ENCODE measurements around the gene MYRF. TPM values are rescaled to one million over a fixed set of nuclear protein-coding genes. Genes with fewer than 3 reads are reported as not detected.

The MYRF gene
- total RNA-seq, 1 donor from 2014 or later: 0.99 TPM

- H3K4me3 Mint-ChIP-seq: no peak overlapping the region
- no peak overlapping the region for H3K27ac Mint-ChIP-seq
- DNase-seq (ENCODE audit: low spot score): no peak
- intact Hi-C loops (cut with micrococcal nuclease): no loop called here
- no peaks in the 10 kb centered on the region for H3K36me3 Mint-ChIP-seq (ENCODE audit: low read depth)
- H3K4me1 Mint-ChIP-seq (ENCODE audit: low read depth): peaks cover 4% of the 10 kb centered on the region
- no peaks in the 10 kb centered on the region for H3K9me3 Mint-ChIP-seq
- H3K27me3 Mint-ChIP-seq (ENCODE audit: insufficient read depth): no peaks in the 10 kb centered on the region
Observed at GRCh38 chr11:61737131-61737530, 15.3 kb upstream of the MYRF start.

- H3K9me3 Mint-ChIP-seq: no peaks in the 10 kb centered on the region
Observed at GRCh38 chr11:61737636-61738386, 14.6 kb upstream of the MYRF start.

GRCh38 chr11:61738776-61739175 is 13.7 kb upstream of the MYRF start:
- DNase-seq (ENCODE audit: low spot score): no peak
- intact Hi-C loops (cut with micrococcal nuclease): no loop called here
- H3K27ac Mint-ChIP-seq: no peak overlapping the region

More at GRCh38 chr11:61737636-61738386, 14.6 kb upstream of the MYRF start:
- DNase-seq (ENCODE audit: low spot score): no peak
- intact Hi-C loops (cut with micrococcal nuclease): no loop called here
- H3K27me3 Mint-ChIP-seq (ENCODE audit: insufficient read depth): no peaks in the 10 kb centered on the region
- H3K36me3 Mint-ChIP-seq (ENCODE audit: low read depth): no peaks in the 10 kb centered on the region
- no peak overlapping the region for H3K27ac Mint-ChIP-seq
- no peak overlapping the region for H3K4me3 Mint-ChIP-seq
- H3K4me1 Mint-ChIP-seq (ENCODE audit: low read depth): peaks cover 4% of the 10 kb centered on the region

GRCh38 chr11:61739413-61739812 is 13.0 kb upstream of the MYRF start:
- Mint-ChIP-seq H3K36me3 (ENCODE audit: low read depth) (no peaks in the 10 kb centered on the region), H3K27ac (no peak overlapping the region), H3K4me3 (no peak overlapping the region), H3K4me1 (ENCODE audit: low read depth) (no peaks in the 10 kb centered on the region), H3K9me3 (no peaks in the 10 kb centered on the region), H3K27me3 (ENCODE audit: insufficient read depth) (no peaks in the 10 kb centered on the region)
- intact Hi-C loops (cut with micrococcal nuclease): no loop called here
- no peak for DNase-seq (ENCODE audit: low spot score)

More at GRCh38 chr11:61738776-61739175, 13.7 kb upstream of the MYRF start:
- no peaks in the 10 kb centered on the region for H3K36me3 Mint-ChIP-seq (ENCODE audit: low read depth)
- H3K27me3 Mint-ChIP-seq (ENCODE audit: insufficient read depth): no peaks in the 10 kb centered on the region
- no peak overlapping the region for H3K4me3 Mint-ChIP-seq
- H3K4me1 Mint-ChIP-seq (ENCODE audit: low read depth): no peaks in the 10 kb centered on the region
- H3K9me3 Mint-ChIP-seq: no peaks in the 10 kb centered on the region

GRCh38 chr11:61739966-61740365 is 12.5 kb upstream of the MYRF start:
- intact Hi-C loops (cut with micrococcal nuclease): no loop called here
- Mint-ChIP-seq H3K9me3 (no peaks in the 10 kb centered on the region), H3K4me1 (ENCODE audit: low read depth) (no peaks in the 10 kb centered on the region), H3K27ac (no peak overlapping the region), H3K36me3 (ENCODE audit: low read depth) (no peaks in the 10 kb centered on the region), H3K27me3 (ENCODE audit: insufficient read depth) (no peaks in the 10 kb centered on the region), H3K4me3 (no peak overlapping the region)
- no peak for DNase-seq (ENCODE audit: low spot score)

GRCh38 chr11:61742391-61742790 is 10.0 kb upstream of the MYRF start:
- DNase-seq (ENCODE audit: low spot score): no peak
- Mint-ChIP-seq H3K4me3 (no peak overlapping the region), H3K27me3 (ENCODE audit: insufficient read depth) (no peaks in the 10 kb centered on the region), H3K4me1 (ENCODE audit: low read depth) (no peaks in the 10 kb centered on the region), H3K9me3 (no peaks in the 10 kb centered on the region), H3K27ac (no peak overlapping the region), H3K36me3 (ENCODE audit: low read depth) (no peaks in the 10 kb centered on the region)
- intact Hi-C loops (cut with micrococcal nuclease): no loop called here

GRCh38 chr11:61743486-61744095 is 8.8 kb upstream of the MYRF start:
- no peak overlapping the region for H3K4me3 Mint-ChIP-seq
- no peaks in the 10 kb centered on the region for H3K36me3 Mint-ChIP-seq (ENCODE audit: low read depth)
- no peak overlapping the region for H3K27ac Mint-ChIP-seq
- H3K4me1 Mint-ChIP-seq (ENCODE audit: low read depth): no peaks in the 10 kb centered on the region
- intact Hi-C loops (cut with micrococcal nuclease): no loop called here
- H3K27me3 Mint-ChIP-seq (ENCODE audit: insufficient read depth): no peaks in the 10 kb centered on the region
- DNase-seq (ENCODE audit: low spot score): no peak
- H3K9me3 Mint-ChIP-seq: no peaks in the 10 kb centered on the region

GRCh38 chr11:61744181-61744580 is 8.3 kb upstream of the MYRF start:
- Mint-ChIP-seq H3K27me3 (ENCODE audit: insufficient read depth) (no peaks in the 10 kb centered on the region), H3K36me3 (ENCODE audit: low read depth) (no peaks in the 10 kb centered on the region), H3K27ac (no peak overlapping the region), H3K4me1 (ENCODE audit: low read depth) (no peaks in the 10 kb centered on the region), H3K9me3 (no peaks in the 10 kb centered on the region), H3K4me3 (no peak overlapping the region)
- intact Hi-C loops (cut with micrococcal nuclease): no loop called here
- DNase-seq (ENCODE audit: low spot score): no peak

GRCh38 chr11:61744609-61745156 is 7.8 kb upstream of the MYRF start:
- Mint-ChIP-seq H3K4me1 (ENCODE audit: low read depth) (no peaks in the 10 kb centered on the region), H3K36me3 (ENCODE audit: low read depth) (no peaks in the 10 kb centered on the region), H3K27ac (no peak overlapping the region), H3K4me3 (no peak overlapping the region), H3K27me3 (ENCODE audit: insufficient read depth) (peaks cover 5% of the 10 kb centered on the region), H3K9me3 (no peaks in the 10 kb centered on the region)
- DNase-seq (ENCODE audit: low spot score): no peak
- intact Hi-C loops (cut with micrococcal nuclease): no loop called here

GRCh38 chr11:61745781-61746441 is 6.5 kb upstream of the MYRF start:
- H3K27ac Mint-ChIP-seq: no peak overlapping the region
- H3K9me3 Mint-ChIP-seq: no peaks in the 10 kb centered on the region
- peaks cover 6% of the 10 kb centered on the region for H3K27me3 Mint-ChIP-seq (ENCODE audit: insufficient read depth)
- H3K4me3 Mint-ChIP-seq: no peak overlapping the region
- H3K4me1 Mint-ChIP-seq (ENCODE audit: low read depth): no peaks in the 10 kb centered on the region
- no peaks in the 10 kb centered on the region for H3K36me3 Mint-ChIP-seq (ENCODE audit: low read depth)
- intact Hi-C loops (cut with micrococcal nuclease): no loop called here
- DNase-seq (ENCODE audit: low spot score): no peak

GRCh38 chr11:61746442-61747191 is 5.8 kb upstream of the MYRF start:
- Mint-ChIP-seq H3K4me1 (ENCODE audit: low read depth) (no peaks in the 10 kb centered on the region), H3K27ac (no peak overlapping the region), H3K27me3 (ENCODE audit: insufficient read depth) (peaks cover 13% of the 10 kb centered on the region), H3K36me3 (ENCODE audit: low read depth) (no peaks in the 10 kb centered on the region), H3K9me3 (no peaks in the 10 kb centered on the region), H3K4me3 (no peak overlapping the region)
- DNase-seq (ENCODE audit: low spot score): no peak
- intact Hi-C loops (cut with micrococcal nuclease): no loop called here

- intact Hi-C loops (cut with micrococcal nuclease): no loop called here
Observed at GRCh38 chr11:61747192-61747966, 5.1 kb upstream of the MYRF start.

More at GRCh38 chr11:61747192-61747966, 5.1 kb upstream of the MYRF start:
- Mint-ChIP-seq H3K4me1 (ENCODE audit: low read depth) (no peaks in the 10 kb centered on the region), H3K4me3 (no peak overlapping the region), H3K27me3 (ENCODE audit: insufficient read depth) (peaks cover 16% of the 10 kb centered on the region), H3K9me3 (no peaks in the 10 kb centered on the region), H3K27ac (no peak overlapping the region), H3K36me3 (ENCODE audit: low read depth) (no peaks in the 10 kb centered on the region)
- DNase-seq (ENCODE audit: low spot score): peak; percentile 39
